Neutrophil (primary cell): Measurements from ENCODE around the gene PREX1.
A peak's percentile ranks its signal among the peaks of the same experiment; 100 is the strongest.

ENCODE experiments used
- H3K27ac ChIP-seq: fragments of 200-600 bp; sonication (generic); 2 replicates; pipeline ENCODE4 v1.5.1; 2016; ENCODE audit warnings: mild to moderate bottlenecking, moderate library complexity
- H3K27me3 ChIP-seq: fragments of 200-600 bp; sonication (generic); 2 replicates; pipeline ENCODE4 v1.6.0; 2016; ENCODE audit warnings: mild to moderate bottlenecking
- H3K36me3 ChIP-seq: fragments of 200-600 bp; sonication (generic); 2 replicates; pipeline ENCODE4 v1.5.1; 2017
- H3K4me1 ChIP-seq, 2 experiments: fragments of 200-600 bp in 1 of 2; sonication (generic) in 1 of 2; 1 replicate in 1 of 2; 2 replicates in 1 of 2; pipeline versions ENCODE4 v1.5.1 to v1.6.1; 2013 to 2016; ENCODE audit warnings: low read depth in 1 of 2, low read length in 1 of 2, mild to moderate bottlenecking in 1 of 2, moderate library complexity in 1 of 2; ENCODE audit not compliant: control insufficient read depth in 1 of 2, insufficient read depth in 1 of 2
- H3K4me3 ChIP-seq, 2 experiments: fragments of 200-600 bp in 1 of 2; sonication (generic) in 1 of 2; 1 replicate in 1 of 2; 2 replicates in 1 of 2; pipeline ENCODE4 v1.5.1; 2013 to 2016; ENCODE audit warnings: low read depth in 1 of 2, low read length in 1 of 2, mild to moderate bottlenecking in 1 of 2, moderate library complexity in 1 of 2
- H3K9me3 ChIP-seq: fragments of 200-600 bp; sonication (generic); 2 replicates; pipeline ENCODE4 v1.5.1; 2016
- CTCF ChIP-seq: fragments of 200-600 bp; sonication (generic); IDR thresholded peaks from 2 replicates; pipeline ENCODE4 v1.5.1; 2016; ENCODE audit warnings: antibody characterized with exemption

The PREX1 gene

GRCh38 chr20:48706116-48706656 is 121.6 kb downstream of the PREX1 start:
- Histone ChIP-seq H3K4me1 (peaks cover 11 to 38% of the 10 kb centered on the region in 2 experiments), H3K9me3 (no peaks in the 10 kb centered on the region), H3K27me3 (no peaks in the 10 kb centered on the region), H3K36me3 (peaks cover 100% of the 10 kb centered on the region), H3K27ac (peak overlapping the region; percentile 37), H3K4me3 (no peak overlapping the region)
- TF ChIP-seq CTCF, result no peak

- Histone ChIP-seq H3K27me3 (no peaks in the 10 kb centered on the region), H3K36me3 (peaks cover 100% of the 10 kb centered on the region), H3K4me1 (peaks cover 11 to 31% of the 10 kb centered on the region in 2 experiments), H3K9me3 (no peaks in the 10 kb centered on the region), H3K4me3 (no peak overlapping the region), H3K27ac (peak overlapping the region; percentile 37)
- TF ChIP-seq CTCF, result no peak
Observed at GRCh38 chr20:48705240-48706115, 122.3 kb downstream of the PREX1 start.

GRCh38 chr20:48704761-48705160 is 123.0 kb downstream of the PREX1 start:
- H3K27ac ChIP-seq, result peak overlapping the region; percentile 27
- peaks cover 100% of the 10 kb centered on the region for H3K36me3 ChIP-seq
- H3K4me1 ChIP-seq, result peaks cover 11 to 26% of the 10 kb centered on the region in 2 experiments
- H3K27me3 ChIP-seq, result no peaks in the 10 kb centered on the region
- no peaks in the 10 kb centered on the region for H3K9me3 ChIP-seq
- no peak for TF ChIP-seq CTCF
- no peak overlapping the region for H3K4me3 ChIP-seq

GRCh38 chr20:48703511-48704219 is 124.1 kb downstream of the PREX1 start:
- Histone ChIP-seq H3K9me3 (no peaks in the 10 kb centered on the region), H3K4me1 (peaks cover 11 to 25% of the 10 kb centered on the region in 2 experiments), H3K27ac (peak overlapping the region; percentile 61), H3K36me3 (peaks cover 100% of the 10 kb centered on the region), H3K27me3 (no peaks in the 10 kb centered on the region), H3K4me3 (no peak overlapping the region)
- no peak for TF ChIP-seq CTCF

- H3K27me3 ChIP-seq, result no peaks in the 10 kb centered on the region
- peaks cover 11 to 25% of the 10 kb centered on the region in 2 experiments for H3K4me1 ChIP-seq
- peaks cover 100% of the 10 kb centered on the region for H3K36me3 ChIP-seq
- H3K4me3 ChIP-seq, result no peak overlapping the region
- TF ChIP-seq CTCF, result no peak
- H3K9me3 ChIP-seq, result no peaks in the 10 kb centered on the region
- H3K27ac ChIP-seq, result peak overlapping the region; percentile 61
Observed at GRCh38 chr20:48703107-48703506, 124.7 kb downstream of the PREX1 start.
